ENCODE data around the gene ROCK2. TPM values are rescaled to one million over a fixed set of nuclear protein-coding genes. Genes with fewer than 3 reads are reported as not detected.

Gene ROCK2
- polyA plus RNA-seq, 1 of the 3 experiments (the other 2 are of a cell fraction): 4.2 TPM

- no peak for TF ChIP-seq IRF3 (IDR thresholded peaks at IDR 0.05; ENCODE audit: low read depth, low read length)
- TF ChIP-seq REST (IDR thresholded peaks at IDR 0.05; ENCODE audit: low read depth, low read length): no peak
- TF ChIP-seq CTCF (IDR thresholded peaks at IDR 0.05): no peak
- no peak for TF ChIP-seq USF1 (IDR thresholded peaks at IDR 0.05; ENCODE audit: borderline replicate concordance, low read depth)
- no peaks in the 10 kb centered on the region for H3K9me2 ChIP-seq
- H3K27me3 ChIP-seq (ENCODE audit: insufficient read depth): no peaks in the 10 kb centered on the region
- H3F3A ChIP-seq (replicated peaks; ENCODE audit: insufficient read depth): peaks cover 14% of the 10 kb centered on the region
- peaks cover 96% of the 10 kb centered on the region for H3K79me2 ChIP-seq (ENCODE audit: insufficient read depth)
- POLR2A ChIA-PET: no interaction called here
- 81% methylated on average over 4 of the region's 4 CpGs for WGBS (ENCODE audit: low lambda C conversion rate)
- H3K4me3 ChIP-seq (ENCODE audit: low read depth in 2 of 2, low read length in 1 of 2): no peak overlapping the region
- no peak overlapping the region for H2AFZ ChIP-seq (ENCODE audit: low read depth)
- no peak overlapping the region for H3K4me2 ChIP-seq
- H3K4me1 ChIP-seq (ENCODE audit: control insufficient read depth in 1 of 2, insufficient read depth in 2 of 2, low read depth in 1 of 2, low read length in 1 of 2): peaks cover 6 to 32% of the 10 kb centered on the region in 2 experiments; a peak in 3 of 4 replicates
- no peak overlapping the region for H3K9ac ChIP-seq
- peaks cover 84% of the 10 kb centered on the region for H4K20me1 ChIP-seq (ENCODE audit: insufficient read depth)
- no peaks in the 10 kb centered on the region for H3K9me3 ChIP-seq
- no peak for DNase-seq
- CTCF ChIA-PET: interaction anchor here (1.3 to 2.1 kb wide), 3 partner anchors 9 to 31 kb away, joined by 3 to 8 read pairs (median 7); no protein-coding TSS in a partner anchor
- peak overlapping the region in 1 of 2 experiments; percentile 54; a peak in 2 of 4 replicates for H3K27ac ChIP-seq (ENCODE audit: low read depth in 2 of 2, low read length in 1 of 2)
- H3K36me3 ChIP-seq (replicated peaks in 1 of 2; ENCODE audit: control insufficient read depth in 1 of 2, insufficient read depth in 2 of 2, low read length in 1 of 2): no peaks in the 10 kb centered on the region
These were observed 39.1 kb downstream of the ROCK2 start for GRCh38 chr2:11305338-11305737.

- 96% methylated on average over 5 of the region's 5 CpGs for WGBS (ENCODE audit: low lambda C conversion rate)
These were observed 40.0 kb downstream of the ROCK2 start for GRCh38 chr2:11304476-11304875.

More at GRCh38 chr2:11304476-11304875, 40.0 kb downstream of the ROCK2 start:
- TF ChIP-seq TCF12 (IDR thresholded peaks at IDR 0.05) (no peak), EZH2phosphoT487 (IDR thresholded peaks at IDR 0.05; ENCODE audit: borderline replicate concordance, low read depth) (no peak), TEAD4 (IDR thresholded peaks at IDR 0.05; ENCODE audit: borderline replicate concordance, insufficient read depth) (no peak), YY1 (IDR thresholded peaks at IDR 0.05; ENCODE audit: low read depth) (no peak), IRF3 (IDR thresholded peaks at IDR 0.05; ENCODE audit: low read depth, low read length) (no peak), ZBTB33 (IDR thresholded peaks at IDR 0.05; ENCODE audit: borderline replicate concordance, low read depth) (no peak), SIN3A (IDR thresholded peaks at IDR 0.05; ENCODE audit: borderline replicate concordance, low read depth, low read length) (no peak), ELF1 (IDR thresholded peaks at IDR 0.05) (no peak), RXRA (IDR thresholded peaks at IDR 0.05; ENCODE audit: borderline replicate concordance, low read depth) (no peak), CHD2 (IDR thresholded peaks at IDR 0.05; ENCODE audit: low read length, partially characterized antibody) (no peak)
- peaks cover 96% of the 10 kb centered on the region for H3K79me2 ChIP-seq (ENCODE audit: insufficient read depth)
- H3K9ac ChIP-seq: no peak overlapping the region
- H3K9me2 ChIP-seq: no peaks in the 10 kb centered on the region
- H2AFZ ChIP-seq (ENCODE audit: low read depth): no peak overlapping the region
- H3K27ac ChIP-seq (ENCODE audit: low read depth in 2 of 2, low read length in 1 of 2): no peak overlapping the region
- ChIA-PET CTCF (no interaction called here), POLR2A (no interaction called here)
- H3F3A ChIP-seq (replicated peaks; ENCODE audit: insufficient read depth): peaks cover 14% of the 10 kb centered on the region
- H3K4me3 ChIP-seq (ENCODE audit: low read depth in 2 of 2, low read length in 1 of 2): no peak overlapping the region
- H4K20me1 ChIP-seq (ENCODE audit: insufficient read depth): peaks cover 85% of the 10 kb centered on the region
- peaks cover 0 to 25% of the 10 kb centered on the region in 2 experiments; a peak in 1 of 4 replicates for H3K4me1 ChIP-seq (ENCODE audit: control insufficient read depth in 1 of 2, insufficient read depth in 2 of 2, low read depth in 1 of 2, low read length in 1 of 2)
- H3K36me3 ChIP-seq (replicated peaks in 1 of 2; ENCODE audit: control insufficient read depth in 1 of 2, insufficient read depth in 2 of 2, low read length in 1 of 2): no peaks in the 10 kb centered on the region
- no peak for DNase-seq
- no peaks in the 10 kb centered on the region for H3K27me3 ChIP-seq (ENCODE audit: insufficient read depth)
- no peak overlapping the region for H3K4me2 ChIP-seq
- H3K9me3 ChIP-seq: no peaks in the 10 kb centered on the region

Data from SK-N-SH (cell line).